ENCODE measurements around the gene ABCD2. TPM values are rescaled to one million over a fixed set of nuclear protein-coding genes. Genes with fewer than 3 reads are reported as not detected.

Gene ABCD2
- total RNA-seq, 1 donor from 2014 or later = under 0.01 TPM

DNA sequence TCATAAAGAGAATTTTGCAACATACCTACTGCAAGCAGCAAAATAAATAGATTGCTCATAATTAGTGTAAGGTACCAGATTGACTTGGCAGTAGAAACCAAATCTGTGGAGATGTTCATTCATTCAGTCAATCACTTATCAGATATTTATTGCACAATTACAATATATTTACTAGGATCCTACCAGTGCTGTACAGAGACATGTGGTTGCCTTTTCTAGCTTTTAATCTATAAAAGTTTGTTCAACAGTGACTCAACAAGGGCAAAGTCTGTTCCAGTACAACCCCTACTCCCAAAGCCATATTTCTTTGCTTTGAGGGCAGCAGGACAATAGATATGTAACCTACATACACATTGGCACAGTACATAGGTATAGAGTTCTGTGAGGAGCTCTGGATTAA lies 27.3 kb downstream of the ABCD2 start:
- H3K4me3 ChIP-seq = no peak overlapping the region
- intact Hi-C loops (cut with DNase I) = no loop called here
- TF ChIP-seq, protein P1, sequence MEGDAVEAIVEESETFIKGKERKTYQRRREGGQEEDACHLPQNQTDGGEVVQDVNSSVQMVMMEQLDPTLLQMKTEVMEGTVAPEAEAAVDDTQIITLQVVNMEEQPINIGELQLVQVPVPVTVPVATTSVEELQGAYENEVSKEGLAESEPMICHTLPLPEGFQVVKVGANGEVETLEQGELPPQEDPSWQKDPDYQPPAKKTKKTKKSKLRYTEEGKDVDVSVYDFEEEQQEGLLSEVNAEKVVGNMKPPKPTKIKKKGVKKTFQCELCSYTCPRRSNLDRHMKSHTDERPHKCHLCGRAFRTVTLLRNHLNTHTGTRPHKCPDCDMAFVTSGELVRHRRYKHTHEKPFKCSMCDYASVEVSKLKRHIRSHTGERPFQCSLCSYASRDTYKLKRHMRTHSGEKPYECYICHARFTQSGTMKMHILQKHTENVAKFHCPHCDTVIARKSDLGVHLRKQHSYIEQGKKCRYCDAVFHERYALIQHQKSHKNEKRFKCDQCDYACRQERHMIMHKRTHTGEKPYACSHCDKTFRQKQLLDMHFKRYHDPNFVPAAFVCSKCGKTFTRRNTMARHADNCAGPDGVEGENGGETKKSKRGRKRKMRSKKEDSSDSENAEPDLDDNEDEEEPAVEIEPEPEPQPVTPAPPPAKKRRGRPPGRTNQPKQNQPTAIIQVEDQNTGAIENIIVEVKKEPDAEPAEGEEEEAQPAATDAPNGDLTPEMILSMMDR (IDR thresholded peaks at IDR 0.05) = no peak
- DNase-seq (ENCODE audit: low spot score in 2 of 2) = no peak
- no peak overlapping the region for H3K27ac ChIP-seq
- no peaks in the 10 kb centered on the region for H3K4me1 ChIP-seq
- no peaks in the 10 kb centered on the region for H3K36me3 ChIP-seq
- no peaks in the 10 kb centered on the region for H3K9me3 ChIP-seq
- no peaks in the 10 kb centered on the region for H3K27me3 ChIP-seq

DNA sequence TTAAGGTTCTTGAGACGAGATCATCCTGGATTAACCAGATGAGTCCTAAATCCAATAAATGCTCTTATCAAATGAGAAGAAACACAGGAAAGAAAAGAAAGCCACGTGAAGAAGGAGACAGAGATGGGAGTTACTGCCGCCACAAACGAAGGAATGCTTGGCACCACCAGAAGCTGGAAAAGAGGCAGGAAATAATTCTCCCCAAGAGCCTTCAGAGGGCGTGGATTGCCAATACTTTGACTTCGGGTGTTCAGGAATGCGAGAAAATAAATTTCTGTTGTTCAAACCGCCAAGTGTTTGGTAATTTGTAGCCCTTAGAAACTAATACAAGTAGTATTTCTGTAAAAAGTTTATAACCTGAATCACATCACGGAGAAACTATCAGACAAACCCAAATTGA lies 31.3 kb downstream of the ABCD2 start:
- intact Hi-C loops (cut with DNase I) = no loop called here
- H3K9me3 ChIP-seq = no peaks in the 10 kb centered on the region
- no peaks in the 10 kb centered on the region for H3K4me1 ChIP-seq
- DNase-seq (ENCODE audit: low spot score in 2 of 2) = no peak
- TF ChIP-seq, protein P1 (IDR thresholded peaks at IDR 0.05) = no peak
- H3K27me3 ChIP-seq = no peaks in the 10 kb centered on the region
- H3K36me3 ChIP-seq = no peaks in the 10 kb centered on the region
- no peak overlapping the region for H3K4me3 ChIP-seq
- no peak overlapping the region for H3K27ac ChIP-seq

DNA sequence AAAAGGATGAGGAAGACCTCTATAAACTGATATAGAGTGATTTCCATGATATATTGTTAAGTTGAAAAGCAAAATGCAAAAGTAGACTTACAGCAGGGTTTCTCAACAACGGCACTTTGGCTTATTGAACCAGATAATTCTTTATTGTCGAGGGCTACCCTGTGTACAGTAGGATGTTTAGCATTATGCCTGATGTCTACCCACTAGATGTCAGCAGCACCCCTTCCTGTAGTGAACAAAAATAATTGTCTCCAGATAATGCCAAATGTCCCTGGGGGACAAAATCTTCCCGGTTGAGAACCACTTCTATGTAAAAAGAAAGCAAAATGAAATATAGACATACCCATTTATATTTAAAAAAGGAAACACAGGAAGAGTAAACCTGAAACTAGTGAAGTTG lies 32.4 kb downstream of the ABCD2 start:
- TF ChIP-seq, protein P1 (IDR thresholded peaks at IDR 0.05) = peak in 1 of 3 experiments; percentile 9
- intact Hi-C loops (cut with DNase I) = no loop called here
- Histone ChIP-seq H3K9me3 (no peaks in the 10 kb centered on the region), H3K27me3 (no peaks in the 10 kb centered on the region), H3K4me3 (no peak overlapping the region), H3K27ac (no peak overlapping the region), H3K4me1 (no peaks in the 10 kb centered on the region), H3K36me3 (no peaks in the 10 kb centered on the region)
- DNase-seq (ENCODE audit: low spot score in 2 of 2) = no peak

DNA sequence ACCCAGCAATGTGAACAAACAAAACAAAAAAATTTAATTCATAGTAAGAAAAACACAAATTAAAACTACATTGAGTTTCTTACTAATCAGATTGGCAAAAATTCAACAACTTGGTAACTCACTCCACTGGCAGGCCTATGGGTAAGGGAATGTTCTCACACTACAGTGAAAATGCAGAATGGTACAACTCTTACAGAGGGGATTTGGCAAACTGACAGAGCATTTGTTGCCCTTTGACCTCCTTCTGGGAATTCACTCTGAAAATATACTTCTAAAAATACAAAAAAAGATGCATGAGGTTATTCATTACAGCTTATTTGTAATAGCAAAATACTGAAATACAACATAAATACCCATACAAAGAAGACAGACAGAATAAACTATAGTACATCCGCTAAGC lies 32.8 kb downstream of the ABCD2 start:
- no peaks in the 10 kb centered on the region for H3K27me3 ChIP-seq
- no peak overlapping the region for H3K4me3 ChIP-seq
- no peak overlapping the region for H3K27ac ChIP-seq
- no peaks in the 10 kb centered on the region for H3K36me3 ChIP-seq
- no peaks in the 10 kb centered on the region for H3K4me1 ChIP-seq
- intact Hi-C loops (cut with DNase I) = no loop called here
- DNase-seq (ENCODE audit: low spot score in 2 of 2) = no peak
- TF ChIP-seq, protein P1 (IDR thresholded peaks at IDR 0.05) = no peak
- H3K9me3 ChIP-seq = no peaks in the 10 kb centered on the region

DNA sequence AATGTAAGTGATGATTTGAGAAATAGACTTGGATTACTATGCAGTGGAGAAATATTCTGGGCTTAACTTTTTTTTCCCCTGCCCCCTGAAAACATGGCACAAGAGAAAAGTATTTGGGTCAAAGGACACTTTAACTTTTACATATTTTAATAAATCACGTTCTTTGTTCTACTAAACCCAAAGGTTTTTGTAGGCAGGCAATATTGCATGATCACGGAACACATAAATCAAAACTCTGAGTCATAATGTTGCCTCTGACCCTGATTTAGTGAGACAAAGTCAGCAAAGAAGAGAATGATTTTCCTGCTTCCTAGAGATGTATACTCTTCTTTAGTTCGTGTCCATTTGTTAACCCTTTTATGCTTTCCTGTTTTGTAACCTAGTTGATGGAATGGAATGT lies 38.0 kb downstream of the ABCD2 start:
- Histone ChIP-seq H3K9me3 (no peaks in the 10 kb centered on the region), H3K4me3 (no peak overlapping the region), H3K27me3 (no peaks in the 10 kb centered on the region), H3K4me1 (no peaks in the 10 kb centered on the region), H3K27ac (no peak overlapping the region), H3K36me3 (no peaks in the 10 kb centered on the region)
- TF ChIP-seq, protein P1 (IDR thresholded peaks at IDR 0.05) = no peak
- no peak for DNase-seq (ENCODE audit: low spot score in 2 of 2)
- intact Hi-C loops (cut with DNase I) = no loop called here

DNA sequence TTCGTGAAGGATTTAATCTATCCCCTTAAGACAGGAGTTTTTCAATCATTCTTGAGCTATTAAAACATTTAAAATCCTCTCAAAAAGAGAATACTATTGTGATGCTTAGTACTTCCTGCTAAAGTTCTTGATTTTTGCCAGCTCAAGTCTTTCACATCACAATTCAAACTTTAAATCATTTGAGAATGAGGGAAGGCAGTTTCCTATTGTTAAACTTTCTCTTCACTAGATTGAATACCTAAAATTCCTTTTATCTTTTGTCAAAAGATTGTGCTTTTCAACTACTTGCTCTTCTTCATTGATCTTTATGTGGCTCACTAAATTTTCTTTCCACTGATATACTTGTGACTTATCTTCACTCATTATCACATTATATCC lies 44.1 kb downstream of the ABCD2 start:
- no peak overlapping the region for H3K27ac ChIP-seq
- TF ChIP-seq, protein P1 (IDR thresholded peaks at IDR 0.05) = no peak
- no peaks in the 10 kb centered on the region for H3K4me1 ChIP-seq
- no peak overlapping the region for H3K4me3 ChIP-seq
- intact Hi-C loops (cut with DNase I) = no loop called here
- no peaks in the 10 kb centered on the region for H3K27me3 ChIP-seq
- DNase-seq (ENCODE audit: low spot score in 2 of 2) = no peak
- H3K9me3 ChIP-seq = no peaks in the 10 kb centered on the region
- H3K36me3 ChIP-seq = no peaks in the 10 kb centered on the region

Measured in ascending aorta (tissue), 2 donors.